ENCODE results near the gene ZMIZ1. TPM values are rescaled to one million over a fixed set of nuclear protein-coding genes. Genes with fewer than 3 reads are reported as not detected.
A peak's percentile ranks its signal among the peaks of the same experiment; 100 is the strongest.

ZMIZ1 gene
- total RNA-seq, 1 experiment from 2014 or later: 20.4 TPM

- Histone ChIP-seq H3K4me3 (ENCODE audit: insufficient read depth, low read depth, low read length) (no peak overlapping the region), H3K36me3 (replicated peaks; ENCODE audit: control insufficient read depth, insufficient read depth, low read length) (no peaks in the 10 kb centered on the region), H3K27me3 (ENCODE audit: control insufficient read depth, insufficient read depth, low read length) (no peaks in the 10 kb centered on the region; the same call in 1 of the 2 replicates)
- peak; percentile 59 for DNase-seq
Observed at GRCh38 chr10:79045566-79046175, 23.1 kb upstream of the ZMIZ1 start.

GRCh38 chr10:79046326-79046725, 22.4 kb upstream of the ZMIZ1 start:
- peak; percentile 16 for DNase-seq
- Histone ChIP-seq H3K4me3 (ENCODE audit: insufficient read depth, low read depth, low read length) (no peak overlapping the region), H3K27me3 (ENCODE audit: control insufficient read depth, insufficient read depth, low read length) (no peaks in the 10 kb centered on the region; the same call in 1 of the 2 replicates), H3K36me3 (replicated peaks; ENCODE audit: control insufficient read depth, insufficient read depth, low read length) (no peaks in the 10 kb centered on the region)

GRCh38 chr10:79046741-79047583, 21.8 kb upstream of the ZMIZ1 start:
- DNase-seq: peak; percentile 39
- Histone ChIP-seq H3K27me3 (ENCODE audit: control insufficient read depth, insufficient read depth, low read length) (no peaks in the 10 kb centered on the region; the same call in 1 of the 2 replicates), H3K36me3 (replicated peaks; ENCODE audit: control insufficient read depth, insufficient read depth, low read length) (no peaks in the 10 kb centered on the region), H3K4me3 (ENCODE audit: insufficient read depth, low read depth, low read length) (no peak overlapping the region)

GRCh38 chr10:79047584-79047874, 21.2 kb upstream of the ZMIZ1 start:
- Histone ChIP-seq H3K27me3 (ENCODE audit: control insufficient read depth, insufficient read depth, low read length) (no peaks in the 10 kb centered on the region; the same call in 1 of the 2 replicates), H3K4me3 (ENCODE audit: insufficient read depth, low read depth, low read length) (no peak overlapping the region), H3K36me3 (replicated peaks; ENCODE audit: control insufficient read depth, insufficient read depth, low read length) (no peaks in the 10 kb centered on the region)
- peak; percentile 35 for DNase-seq

- peak; percentile 74 for DNase-seq
- Histone ChIP-seq H3K36me3 (replicated peaks; ENCODE audit: control insufficient read depth, insufficient read depth, low read length) (no peaks in the 10 kb centered on the region), H3K4me3 (ENCODE audit: insufficient read depth, low read depth, low read length) (no peak overlapping the region), H3K27me3 (ENCODE audit: control insufficient read depth, insufficient read depth, low read length) (no peaks in the 10 kb centered on the region; the same call in 1 of the 2 replicates)
Observed at GRCh38 chr10:79047875-79048638, 20.7 kb upstream of the ZMIZ1 start.

GRCh38 chr10:79048639-79049550, 19.9 kb upstream of the ZMIZ1 start:
- H3K4me3 ChIP-seq (ENCODE audit: insufficient read depth, low read depth, low read length): no peak overlapping the region
- H3K36me3 ChIP-seq (replicated peaks; ENCODE audit: control insufficient read depth, insufficient read depth, low read length): no peaks in the 10 kb centered on the region
- DNase-seq: peak; percentile 51
- H3K27me3 ChIP-seq (ENCODE audit: control insufficient read depth, insufficient read depth, low read length): no peaks in the 10 kb centered on the region; the same call in 1 of the 2 replicates

GRCh38 chr10:79049931-79050895, 18.6 kb upstream of the ZMIZ1 start:
- Histone ChIP-seq H3K4me3 (ENCODE audit: insufficient read depth, low read depth, low read length) (no peak overlapping the region), H3K36me3 (replicated peaks; ENCODE audit: control insufficient read depth, insufficient read depth, low read length) (no peaks in the 10 kb centered on the region), H3K27me3 (ENCODE audit: control insufficient read depth, insufficient read depth, low read length) (no peaks in the 10 kb centered on the region)
- peak; percentile 50 for DNase-seq

- H3K27me3 ChIP-seq (ENCODE audit: control insufficient read depth, insufficient read depth, low read length): no peaks in the 10 kb centered on the region
- no peaks in the 10 kb centered on the region for H3K36me3 ChIP-seq (replicated peaks; ENCODE audit: control insufficient read depth, insufficient read depth, low read length)
- no peak overlapping the region for H3K4me3 ChIP-seq (ENCODE audit: insufficient read depth, low read depth, low read length)
- peak; percentile 39 for DNase-seq
Observed at GRCh38 chr10:79050896-79051555, 17.7 kb upstream of the ZMIZ1 start.

- Histone ChIP-seq H3K27me3 (ENCODE audit: control insufficient read depth, insufficient read depth, low read length) (no peaks in the 10 kb centered on the region), H3K36me3 (replicated peaks; ENCODE audit: control insufficient read depth, insufficient read depth, low read length) (no peaks in the 10 kb centered on the region), H3K4me3 (ENCODE audit: insufficient read depth, low read depth, low read length) (no peak overlapping the region)
- DNase-seq: peak; percentile 48
Observed at GRCh38 chr10:79051766-79052165, 17.0 kb upstream of the ZMIZ1 start.

GRCh38 chr10:79052291-79053080, 16.3 kb upstream of the ZMIZ1 start:
- Histone ChIP-seq H3K4me3 (ENCODE audit: insufficient read depth, low read depth, low read length) (no peak overlapping the region), H3K36me3 (replicated peaks; ENCODE audit: control insufficient read depth, insufficient read depth, low read length) (no peaks in the 10 kb centered on the region), H3K27me3 (ENCODE audit: control insufficient read depth, insufficient read depth, low read length) (no peaks in the 10 kb centered on the region)
- DNase-seq: peak; percentile 88

GRCh38 chr10:79053081-79053434, 15.7 kb upstream of the ZMIZ1 start:
- Histone ChIP-seq H3K4me3 (ENCODE audit: insufficient read depth, low read depth, low read length) (no peak overlapping the region), H3K36me3 (replicated peaks; ENCODE audit: control insufficient read depth, insufficient read depth, low read length) (no peaks in the 10 kb centered on the region), H3K27me3 (ENCODE audit: control insufficient read depth, insufficient read depth, low read length) (peaks cover 2% of the 10 kb centered on the region)
- DNase-seq: peak; percentile 20

GRCh38 chr10:79053481-79054202, 15.1 kb upstream of the ZMIZ1 start:
- H3K4me3 ChIP-seq (ENCODE audit: insufficient read depth, low read depth, low read length): no peak overlapping the region
- peak; percentile 16 for DNase-seq
- no peaks in the 10 kb centered on the region for H3K36me3 ChIP-seq (replicated peaks; ENCODE audit: control insufficient read depth, insufficient read depth, low read length)

More at GRCh38 chr10:79053481-79054202, 15.1 kb upstream of the ZMIZ1 start:
- H3K27me3 ChIP-seq (ENCODE audit: control insufficient read depth, insufficient read depth, low read length): peaks cover 2% of the 10 kb centered on the region

Measured in H7 (cell line).